Thoracic aorta (tissue), 2 donors: Measurements from ENCODE around the gene MARVELD1. TPM values are rescaled to one million over a fixed set of nuclear protein-coding genes. Genes with fewer than 3 reads are reported as not detected.

ENCODE experiments used
- ATAC-seq: fragments of 150-250 bp; one replicate; pipeline ENCODE4 v1.8.0; 2017; ENCODE audit warnings: low read depth; ENCODE audit not compliant: insufficient number of reproducible peaks, low FRiP score
- DNase-seq: peaks from one replicate; pipeline ENCODE4 v3.0.0-alpha.2; 2020; ENCODE audit warnings: low spot score
- H3K27ac ChIP-seq, 2 donors: fragments of 200-600 bp; sonication (generic); 1 replicate in 1 of 2; 2 replicates in 1 of 2; pipeline ENCODE4 v1.5.1; 2016; ENCODE audit warnings: mild to moderate bottlenecking in 2 of 2, moderate library complexity in 2 of 2
- H3K27me3 ChIP-seq: fragments of 200-600 bp; sonication (generic); replicated peaks from 2 replicates; pipeline ENCODE4 v1.6.0; 2016; ENCODE audit warnings: mild to moderate bottlenecking; ENCODE audit not compliant: insufficient read depth
- H3K36me3 ChIP-seq: fragments of 200-600 bp; sonication (generic); one replicate; pipeline ENCODE4 v1.5.1; 2016
- H3K4me1 ChIP-seq, 2 donors: fragments of 200-600 bp; sonication (generic); 1 replicate in 1 of 2; 2 replicates in 1 of 2; pipeline versions ENCODE4 v1.5.1 to v1.6.0; 2016; ENCODE audit warnings: low read depth in 2 of 2, mild to moderate bottlenecking in 1 of 2; ENCODE audit not compliant: control insufficient read depth in 1 of 2
- H3K4me3 ChIP-seq: fragments of 200-600 bp; sonication (generic); 2 replicates; pipeline ENCODE4 v1.5.1; 2016; ENCODE audit warnings: mild to moderate bottlenecking
- H3K9me3 ChIP-seq: fragments of 200-600 bp; sonication (generic); 2 replicates; pipeline ENCODE4 v1.5.1; 2016
- total RNA-seq, 2 donors: library from RNA; depleted of rRNA; stranded (reverse); fragments of >200 nt; gene quantifications; one replicate each; pipeline versions ENCODE4 v1.1.0 to v1.2.3, GENCODE V29; 2016
- TF ChIP-seq, protein P1 (sequence below): fragments of 200-600 bp; sonication (generic); IDR thresholded peaks from one replicate; pipeline ENCODE4 v1.5.1; 2019; ENCODE audit warnings: antibody characterized with exemption

MARVELD1 gene
- total RNA-seq, 2 donors from 2014 or later = 85.0 to 97.9 TPM

DNA sequence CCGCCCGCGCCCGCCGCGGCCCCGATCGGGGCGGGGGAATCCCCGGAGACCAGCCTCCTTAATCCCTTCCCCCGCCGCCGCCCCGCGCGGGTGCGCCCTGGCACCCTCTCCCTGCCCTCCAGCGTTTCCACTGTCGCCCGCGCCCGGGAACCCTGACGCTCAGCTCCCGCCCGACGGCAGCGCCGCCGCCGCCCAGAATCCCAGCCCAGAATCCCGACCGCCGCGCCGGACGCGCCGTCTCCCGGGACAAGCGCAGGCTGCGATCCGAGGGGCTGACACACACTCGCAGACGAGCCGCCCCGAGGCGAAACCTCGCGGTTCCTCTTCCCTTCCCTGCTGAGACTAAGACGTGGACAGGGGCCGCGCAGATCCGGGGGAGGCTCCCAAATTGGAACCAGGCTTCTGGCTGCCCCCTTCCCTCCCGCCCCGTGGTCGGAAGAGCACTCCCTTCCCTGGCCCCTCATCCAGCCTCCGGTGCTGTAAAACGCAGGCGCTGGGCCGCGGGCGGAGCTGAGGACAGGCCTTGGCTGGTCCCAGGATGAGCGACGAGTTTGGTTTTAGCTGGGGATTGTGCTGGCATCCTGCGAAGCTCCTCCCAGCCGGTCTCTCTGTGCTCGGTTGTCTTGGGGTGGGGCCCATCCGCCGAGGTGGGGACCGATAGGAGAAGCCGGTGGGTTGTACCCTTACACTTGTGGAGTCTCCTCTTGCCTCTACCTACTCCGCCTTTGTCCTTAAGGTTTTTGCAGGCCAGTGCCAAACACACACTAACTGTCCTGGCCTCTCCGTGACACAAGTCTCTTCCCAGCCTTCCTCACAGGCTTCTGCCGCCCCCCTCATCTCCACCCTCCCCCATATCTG lies 1.1 kb downstream of the MARVELD1 start:
- H3K9me3 ChIP-seq = no peaks in the 10 kb centered on the region
- peaks cover 58 to 76% of the 10 kb centered on the region in 2 donors for H3K4me1 ChIP-seq
- TF ChIP-seq, protein P1, sequence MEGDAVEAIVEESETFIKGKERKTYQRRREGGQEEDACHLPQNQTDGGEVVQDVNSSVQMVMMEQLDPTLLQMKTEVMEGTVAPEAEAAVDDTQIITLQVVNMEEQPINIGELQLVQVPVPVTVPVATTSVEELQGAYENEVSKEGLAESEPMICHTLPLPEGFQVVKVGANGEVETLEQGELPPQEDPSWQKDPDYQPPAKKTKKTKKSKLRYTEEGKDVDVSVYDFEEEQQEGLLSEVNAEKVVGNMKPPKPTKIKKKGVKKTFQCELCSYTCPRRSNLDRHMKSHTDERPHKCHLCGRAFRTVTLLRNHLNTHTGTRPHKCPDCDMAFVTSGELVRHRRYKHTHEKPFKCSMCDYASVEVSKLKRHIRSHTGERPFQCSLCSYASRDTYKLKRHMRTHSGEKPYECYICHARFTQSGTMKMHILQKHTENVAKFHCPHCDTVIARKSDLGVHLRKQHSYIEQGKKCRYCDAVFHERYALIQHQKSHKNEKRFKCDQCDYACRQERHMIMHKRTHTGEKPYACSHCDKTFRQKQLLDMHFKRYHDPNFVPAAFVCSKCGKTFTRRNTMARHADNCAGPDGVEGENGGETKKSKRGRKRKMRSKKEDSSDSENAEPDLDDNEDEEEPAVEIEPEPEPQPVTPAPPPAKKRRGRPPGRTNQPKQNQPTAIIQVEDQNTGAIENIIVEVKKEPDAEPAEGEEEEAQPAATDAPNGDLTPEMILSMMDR = no peak
- ATAC-seq = peak; percentile 30
- peak overlapping the region; percentile 96 to 98 for H3K27ac ChIP-seq
- H3K36me3 ChIP-seq = peaks cover 12% of the 10 kb centered on the region
- peak; percentile 34 for DNase-seq
- no peaks in the 10 kb centered on the region for H3K27me3 ChIP-seq
- H3K4me3 ChIP-seq = peak overlapping the region; percentile 86

DNA sequence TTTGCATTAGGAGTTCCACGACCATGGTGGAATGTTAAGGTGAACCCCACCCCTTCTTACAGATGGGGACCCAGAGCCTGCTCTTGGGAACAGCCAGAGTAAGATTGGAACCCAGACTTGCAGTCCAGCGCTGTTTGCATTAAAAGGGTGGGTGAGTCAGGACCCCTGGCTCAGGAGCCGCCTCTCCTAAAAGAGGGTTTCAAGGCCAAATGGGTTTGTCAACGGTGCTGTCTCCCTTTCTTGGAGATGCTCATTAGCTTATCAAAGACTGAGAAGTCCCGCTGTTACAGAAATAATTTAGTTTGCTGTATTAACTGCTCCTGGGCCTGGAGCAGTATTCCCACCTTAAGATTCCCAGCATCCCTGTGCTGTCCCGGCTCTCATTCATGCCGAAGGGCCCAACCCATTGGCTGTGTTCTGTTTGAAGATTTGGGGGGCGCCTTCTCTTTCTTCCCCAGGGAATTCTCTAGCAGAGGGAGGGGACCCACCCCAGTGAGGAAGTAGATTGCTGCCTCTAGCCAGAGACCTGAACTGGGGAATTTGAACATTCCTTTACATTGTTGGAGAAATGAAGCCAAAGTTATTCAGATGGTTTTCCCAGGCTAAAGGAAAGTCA lies 1.8 kb downstream of the MARVELD1 start:
- Histone ChIP-seq H3K27me3 (no peaks in the 10 kb centered on the region), H3K4me1 (peaks cover 53 to 70% of the 10 kb centered on the region in 2 donors), H3K9me3 (no peaks in the 10 kb centered on the region), H3K4me3 (peak overlapping the region; percentile 86), H3K27ac (peak overlapping the region; percentile 96 to 98), H3K36me3 (peaks cover 12% of the 10 kb centered on the region)
- TF ChIP-seq, protein P1 = no peak
- ATAC-seq (no peak), DNase-seq (no peak)

DNA sequence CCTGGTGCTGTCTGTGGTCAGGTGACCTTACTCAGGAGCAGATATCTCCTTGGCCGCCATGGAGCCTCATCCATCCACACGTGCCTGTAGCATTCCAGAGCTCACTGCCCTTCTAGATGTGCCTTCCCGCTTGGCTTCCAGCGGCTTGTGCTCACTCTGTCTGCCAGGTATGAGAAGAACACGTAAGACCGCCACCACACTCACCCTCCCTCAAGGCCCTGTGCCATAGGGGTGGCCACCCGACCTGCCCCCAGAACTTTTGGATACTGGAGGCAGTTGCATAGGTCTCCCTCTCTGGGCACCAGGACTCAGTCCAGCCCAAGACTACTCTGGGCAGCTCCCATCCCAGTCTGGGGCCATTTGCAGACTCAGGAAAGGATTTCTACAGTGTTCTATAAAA lies 4.1 kb downstream of the MARVELD1 start:
- Histone ChIP-seq H3K27ac (peak overlapping the region; percentile 96 to 98), H3K4me3 (peak overlapping the region; percentile 26), H3K4me1 (peaks cover 41 to 55% of the 10 kb centered on the region in 2 donors), H3K27me3 (no peaks in the 10 kb centered on the region), H3K36me3 (peaks cover 12% of the 10 kb centered on the region), H3K9me3 (no peaks in the 10 kb centered on the region)
- ATAC-seq (no peak), DNase-seq (no peak)
- TF ChIP-seq, protein P1 = no peak

DNA sequence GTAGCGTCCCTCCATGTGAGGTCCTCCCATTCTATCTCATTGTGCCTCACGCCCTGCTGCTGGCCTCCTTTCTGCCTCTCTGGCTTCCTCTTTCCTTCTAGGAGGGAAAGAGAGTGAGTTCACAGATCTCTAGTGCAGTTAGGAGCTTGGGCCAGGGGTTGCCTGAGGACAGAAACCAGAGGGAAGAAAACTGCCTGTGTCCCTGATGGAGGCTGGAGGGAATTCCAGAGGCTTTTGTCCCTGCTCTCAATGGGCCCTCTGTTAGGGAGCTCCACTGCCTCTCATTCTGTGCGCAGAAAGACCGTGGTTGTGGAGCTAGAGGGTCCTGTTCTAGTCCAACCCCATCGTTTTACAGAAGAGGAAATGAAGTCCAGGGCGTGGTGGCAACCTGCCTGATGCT lies 4.6 kb downstream of the MARVELD1 start:
- Histone ChIP-seq H3K36me3 (peaks cover 12% of the 10 kb centered on the region), H3K9me3 (no peaks in the 10 kb centered on the region), H3K4me3 (peak overlapping the region; percentile 26), H3K4me1 (peaks cover 37 to 49% of the 10 kb centered on the region in 2 donors), H3K27ac (peak overlapping the region; percentile 96 to 98), H3K27me3 (no peaks in the 10 kb centered on the region)
- ATAC-seq (no peak), DNase-seq (no peak)
- TF ChIP-seq, protein P1 = no peak

DNA sequence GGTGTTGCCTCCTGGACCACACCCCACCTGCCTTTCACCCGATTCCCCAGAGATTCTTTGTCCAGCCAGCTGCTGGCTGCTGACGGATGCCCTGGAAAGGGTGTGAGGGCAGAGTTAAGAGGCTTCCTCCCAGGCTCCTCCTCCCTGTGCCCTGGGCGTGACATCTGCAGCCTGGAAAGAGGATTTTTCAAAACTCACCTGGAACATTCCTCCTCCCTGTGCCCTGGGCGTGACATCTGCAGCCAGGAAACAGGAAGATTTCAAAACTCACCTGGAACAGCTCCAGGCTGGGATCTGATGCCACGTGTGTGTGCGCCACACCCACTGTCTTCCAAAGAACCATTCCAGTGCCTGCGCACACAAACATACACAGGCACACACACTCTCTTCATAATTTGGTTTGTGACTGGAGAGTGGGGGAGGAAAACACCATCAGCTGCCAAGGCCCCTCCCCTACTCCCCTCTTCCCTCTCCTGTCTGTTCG lies 5.2 kb downstream of the MARVELD1 start:
- TF ChIP-seq, protein P1 = no peak
- no peaks in the 10 kb centered on the region for H3K27me3 ChIP-seq
- H3K36me3 ChIP-seq = peaks cover 12% of the 10 kb centered on the region
- H3K27ac ChIP-seq = peak overlapping the region; percentile 32 to 96
- DNase-seq (no peak), ATAC-seq (no peak)
- no peak overlapping the region for H3K4me3 ChIP-seq
- H3K9me3 ChIP-seq = no peaks in the 10 kb centered on the region
- H3K4me1 ChIP-seq = peaks cover 36 to 49% of the 10 kb centered on the region in 2 donors
